HK-2 (cell line): Measurements from ENCODE around the gene ARPC5.

Source experiments
- DNase-seq: peaks from one replicate; pipeline ENCODE4 v3.0.0-alpha.2; 2018; ENCODE audit not compliant: unreplicated experiment

Gene ARPC5

GRCh38 chr1:183586455-183586854 is 49.1 kb downstream of the ARPC5 start:
- no peak for DNase-seq

- no peak for DNase-seq
These were observed 50.5 kb downstream of the ARPC5 start for GRCh38 chr1:183585038-183585437.

- no peak for DNase-seq
These were observed 51.4 kb downstream of the ARPC5 start for GRCh38 chr1:183584147-183584546.

DNA sequence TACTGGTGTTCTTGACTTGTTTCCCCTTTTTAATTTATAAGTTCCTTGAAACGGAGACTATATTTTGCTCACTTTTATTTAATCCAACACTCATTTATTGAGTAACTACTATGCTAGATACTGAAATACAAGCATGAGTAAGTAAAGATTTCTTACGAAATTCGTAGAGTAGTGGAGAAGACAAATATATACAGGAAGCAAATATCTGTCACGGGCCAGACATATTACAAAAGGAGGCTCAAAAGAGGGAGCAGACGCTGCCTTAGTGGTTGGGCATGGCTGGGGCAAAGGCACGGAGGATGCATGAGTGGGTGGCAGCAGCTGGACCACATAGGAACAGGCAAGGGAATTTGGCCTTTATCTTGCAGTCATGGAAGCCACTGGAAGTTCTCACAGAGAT is 52.1 kb downstream of the ARPC5 start:
- no peak for DNase-seq

- no peak for DNase-seq
These were observed 53.4 kb downstream of the ARPC5 start for GRCh38 chr1:183582021-183582713.

DNA sequence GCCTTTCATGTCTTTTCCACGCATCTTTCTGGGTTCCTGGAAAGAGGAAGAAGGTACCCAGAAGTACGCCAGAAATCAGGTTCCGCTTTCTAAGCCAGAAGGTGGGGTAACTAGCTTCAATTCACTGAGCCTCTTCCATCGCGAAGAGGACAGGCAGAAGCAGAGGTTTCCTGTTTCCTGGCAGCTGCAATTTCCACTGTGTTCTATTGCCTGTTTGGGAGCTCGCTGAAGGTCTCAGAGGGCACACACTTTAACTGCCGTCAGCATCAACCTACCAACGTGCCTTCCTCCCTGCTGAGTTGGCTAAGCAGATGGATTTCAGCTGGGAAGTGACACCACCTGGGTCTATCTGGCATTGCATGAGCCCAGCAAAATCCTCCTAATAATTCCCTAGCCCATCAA is 55.3 kb downstream of the ARPC5 start:
- peak; percentile 19 for DNase-seq

DNA sequence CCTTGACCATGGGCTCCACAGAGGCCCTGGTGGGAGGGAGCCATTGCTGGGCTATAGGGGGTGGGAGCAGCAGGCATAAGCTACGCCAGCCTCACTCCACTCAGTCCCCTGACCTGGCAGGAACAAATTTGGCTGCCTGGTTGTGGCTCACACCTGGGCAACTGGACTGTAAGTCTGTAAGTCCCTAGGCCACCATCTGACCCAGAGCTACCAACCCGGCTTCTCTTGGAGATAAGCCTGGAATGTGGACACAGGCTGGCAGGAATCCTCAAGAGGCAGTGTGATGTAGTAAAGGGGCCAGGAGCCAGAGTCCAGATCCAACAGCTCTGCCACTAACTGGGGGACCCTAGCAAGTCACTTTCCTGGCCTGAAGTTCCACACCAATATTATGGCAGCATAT is 56.7 kb downstream of the ARPC5 start:
- DNase-seq = no peak

DNA sequence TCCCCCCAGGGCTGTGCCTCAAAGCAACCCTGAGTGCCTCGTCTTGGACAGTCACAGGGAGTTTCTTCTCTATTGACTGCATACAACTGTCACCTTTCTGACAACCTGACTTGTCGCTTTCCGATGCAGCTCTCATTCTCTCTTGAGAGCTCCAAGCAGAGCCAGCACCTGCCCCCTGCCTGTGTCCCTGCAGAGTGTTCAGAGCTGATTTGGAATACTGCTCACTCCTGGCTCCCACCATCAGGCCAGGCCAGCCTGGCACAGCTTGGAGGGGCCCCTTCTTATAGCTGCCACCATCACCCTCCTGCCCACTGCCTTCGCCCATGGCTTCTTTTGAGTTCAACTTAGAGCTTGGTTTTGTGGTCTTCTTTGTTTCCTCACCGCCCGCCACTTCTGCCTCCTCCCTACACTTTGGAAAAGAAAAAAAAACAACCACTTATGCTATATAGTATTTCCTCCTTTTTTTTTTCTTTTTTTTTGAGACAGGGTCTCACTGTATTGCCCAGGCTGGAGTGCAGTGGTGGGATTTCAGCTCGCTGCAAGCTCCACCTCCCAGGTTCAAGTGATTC is 57.6 kb downstream of the ARPC5 start:
- no peak for DNase-seq

DNA sequence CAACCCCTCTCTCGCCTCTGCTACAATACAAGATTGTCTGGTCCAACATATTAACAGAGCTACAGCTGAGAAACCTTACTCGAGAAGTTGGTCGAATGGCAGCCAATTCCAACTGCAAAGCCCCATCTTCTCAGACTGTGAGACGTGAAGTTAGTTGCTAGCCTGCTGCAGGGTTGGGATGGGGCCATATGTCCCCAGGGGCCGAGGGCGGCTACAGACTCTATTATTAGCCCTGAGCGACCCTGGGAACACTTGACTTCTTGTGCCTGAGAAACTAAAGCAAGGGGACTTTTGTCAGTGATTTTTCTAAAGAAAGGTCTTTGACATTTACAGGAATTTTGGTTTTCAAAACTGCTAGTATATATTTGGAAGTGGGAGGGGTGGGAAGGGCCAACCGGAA is 59.0 kb downstream of the ARPC5 start:
- no peak for DNase-seq

DNA sequence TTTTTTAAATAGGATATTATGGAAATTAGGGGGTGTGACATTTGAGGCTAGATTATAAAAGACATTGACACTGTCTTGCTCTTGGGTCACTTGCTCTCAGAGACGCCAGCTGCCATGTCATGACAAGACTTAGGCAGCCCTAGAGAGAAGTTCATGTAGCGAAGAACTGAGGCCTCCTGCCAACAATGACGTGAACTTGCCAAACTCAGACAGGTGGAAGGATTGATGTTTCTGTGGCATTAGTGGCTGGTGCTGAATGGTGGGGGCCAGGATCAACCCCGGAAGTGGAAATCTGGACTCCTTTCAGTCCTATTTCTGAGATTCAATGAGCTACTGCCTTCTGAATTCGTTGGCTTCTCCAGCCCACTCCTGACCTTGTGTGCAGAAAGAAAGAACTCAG is 60.0 kb downstream of the ARPC5 start:
- no peak for DNase-seq

DNA sequence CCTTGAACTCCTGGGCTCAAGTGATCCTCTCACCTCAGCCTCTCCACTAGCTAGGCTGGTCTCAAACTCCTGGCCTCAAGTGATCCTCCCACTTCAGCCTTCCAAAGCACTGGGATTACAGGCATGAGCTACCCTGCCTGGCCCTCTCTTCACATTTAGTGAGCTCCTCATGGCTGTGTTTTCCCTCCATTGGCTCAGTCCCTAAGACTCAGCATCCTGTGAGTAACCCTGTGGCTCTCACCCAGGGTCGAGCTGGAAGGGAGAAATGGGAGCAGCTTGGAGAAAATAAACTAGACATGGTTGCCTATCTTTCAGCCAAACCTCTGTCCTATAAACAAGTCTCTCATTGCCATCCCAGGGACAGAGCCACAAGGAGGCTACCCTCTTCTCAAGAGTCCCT is 62.9 kb downstream of the ARPC5 start:
- no peak for DNase-seq

DNA sequence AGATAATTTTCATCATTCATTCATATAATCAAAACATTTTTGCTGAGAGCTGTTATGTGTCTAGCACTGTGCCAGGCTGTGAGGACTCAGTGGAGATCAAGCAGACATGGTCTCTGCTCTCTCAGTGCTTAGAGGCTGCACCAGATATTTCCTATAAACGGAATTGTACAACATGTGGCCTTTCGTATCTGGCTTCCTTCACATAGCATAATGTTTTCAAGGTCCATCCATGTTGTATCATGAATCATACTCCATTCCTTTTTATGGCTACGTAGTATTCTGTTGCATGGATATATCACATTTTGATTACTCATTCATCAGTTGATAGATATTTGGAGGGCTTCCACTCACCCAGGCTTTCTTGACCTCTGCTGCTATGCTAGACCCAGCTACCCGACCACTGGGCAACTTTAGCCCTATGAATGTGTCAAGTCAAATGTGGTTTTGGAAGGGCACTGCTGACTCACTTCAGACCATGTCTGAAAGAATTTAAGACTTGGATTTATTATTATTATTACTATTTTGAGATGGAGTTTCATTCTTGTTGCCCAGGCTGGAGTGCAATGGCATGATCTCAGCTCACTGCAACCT is 63.8 kb downstream of the ARPC5 start:
- no peak for DNase-seq
